H1 (cell line): ENCODE results near the gene CFD. TPM values are rescaled to one million over a fixed set of nuclear protein-coding genes. Genes with fewer than 3 reads are reported as not detected.
A peak's percentile ranks its signal among the peaks of the same experiment; 100 is the strongest.

Source experiments
- CTCF ChIA-PET: fragments of 300-600 bp; sonication (Branson Sonifier 250); formaldehyde crosslinking; loops from one replicate; lab custom pipeline; 2021; ENCODE audit not compliant: partially characterized antibody; lab: Charles Lee
- POLR2A ChIA-PET: fragments of 300-600 bp; sonication (Branson Sonifier 250); formaldehyde crosslinking; loops from one replicate; lab custom pipeline; 2021; ENCODE audit warnings: inconsistent platforms; ENCODE audit not compliant: partially characterized antibody; lab: Charles Lee
- DNase-seq, 2 experiments: peaks; one replicate each; pipeline versions ENCODE4 v3.0.0 to v3.0.0-alpha.2; 2010 to 2022; ENCODE audit warnings: low spot score in 2 of 2, low read depth in 1 of 2, mixed read lengths in 1 of 2
- FAIRE-seq: peaks from 2 replicates; lab custom pipeline; 2011; peaks lifted over from hg19 to GRCh38; lab: Jason Lieb, UNC
- H2AFZ ChIP-seq: 2 replicates; pipeline ENCODE4 v1.8.1; 2012; ENCODE audit warnings: low read length, inconsistent platforms
- H2AK5ac ChIP-seq: 2 replicates; pipeline ENCODE4 v1.6.1; 2013; ENCODE audit warnings: low read depth, low read length
- H2BK120ac ChIP-seq: replicated peaks from 2 replicates; pipeline ENCODE3; 2013; ENCODE audit warnings: low read depth, low read length, inconsistent platforms
- H2BK12ac ChIP-seq: 2 replicates; pipeline ENCODE4 v1.6.1; 2013; ENCODE audit warnings: low read depth, low read length
- H2BK15ac ChIP-seq: 2 replicates; pipeline ENCODE4 v1.6.1; 2013; ENCODE audit warnings: low read length
- H2BK20ac ChIP-seq: 2 replicates; pipeline ENCODE4 v1.6.1; 2013; ENCODE audit warnings: low read length
- H2BK5ac ChIP-seq: 2 replicates; pipeline ENCODE4 v1.6.1; 2013; ENCODE audit warnings: low read depth, low read length
- H3K14ac ChIP-seq: 2 replicates; pipeline ENCODE4 v1.6.1; 2013; ENCODE audit warnings: inconsistent platforms; ENCODE audit not compliant: insufficient read length
- H3K18ac ChIP-seq: 2 replicates; pipeline ENCODE4 v1.6.1; 2013; ENCODE audit warnings: low read length; ENCODE audit errors: extremely low read depth
- H3K23ac ChIP-seq: 2 replicates; pipeline ENCODE4 v1.6.1; 2013; ENCODE audit warnings: inconsistent platforms; ENCODE audit not compliant: insufficient read length
- H3K23me2 ChIP-seq: 2 replicates; pipeline ENCODE4 v1.6.1; 2013; ENCODE audit warnings: low read depth, low read length
- H3K27ac ChIP-seq: 2 replicates; pipeline ENCODE4 v1.6.1; 2011; ENCODE audit warnings: low read depth, low read length, inconsistent platforms
- H3K27me3 ChIP-seq, 4 experiments: replicated peaks in 1 of 4; 1 replicate in 1 of 4; 2 replicates in 3 of 4; pipeline versions ENCODE4 v1.6.1 to v1.8.1; 2011 to 2013; ENCODE audit warnings: low read length in 3 of 4, mild to moderate bottlenecking in 3 of 4, inconsistent platforms in 2 of 4, mixed read lengths in 2 of 4, moderate library complexity in 1 of 4; ENCODE audit not compliant: control insufficient read depth in 3 of 4, insufficient read depth in 3 of 4; ENCODE audit errors: extremely low read depth in 1 of 4
- H3K36me3 ChIP-seq, 4 experiments: 2 replicates each; pipeline versions ENCODE4 v1.6.1 to v1.8.1; 2011 to 2013; ENCODE audit warnings: mild to moderate bottlenecking in 4 of 4, low read length in 3 of 4, moderate library complexity in 2 of 4, control low read depth in 1 of 4, inconsistent platforms in 1 of 4; ENCODE audit not compliant: insufficient read depth in 4 of 4, control insufficient read depth in 2 of 4
- H3K4ac ChIP-seq: replicated peaks from 2 replicates; pipeline ENCODE3; 2013; ENCODE audit warnings: low read length, low read depth, mixed read lengths, inconsistent platforms; ENCODE audit not compliant: insufficient read length
- H3K4me1 ChIP-seq, 4 experiments: replicated peaks in 1 of 4; 1 replicate in 1 of 4; 2 replicates in 3 of 4; pipeline versions ENCODE4 v1.6.1 to v1.8.1; 2011 to 2013; ENCODE audit warnings: low read length in 3 of 4, inconsistent platforms in 2 of 4, mixed read lengths in 1 of 4; ENCODE audit not compliant: insufficient read depth in 4 of 4, control insufficient read depth in 3 of 4
- H3K4me2 ChIP-seq, 2 experiments: 2 replicates each; pipeline versions ENCODE4 v1.6.1 to v1.8.1; 2011 to 2013; ENCODE audit warnings: low read depth in 2 of 2, low read length in 2 of 2, control low read depth in 1 of 2, inconsistent platforms in 1 of 2, mild to moderate bottlenecking in 1 of 2; ENCODE audit not compliant: insufficient read depth in 1 of 2
- H3K4me3 ChIP-seq, 4 experiments: fragments of 200-600, 300-600 bp in 1 of 4; sonication (generic), shearing (Covaris generic), sonication (Bioruptor Twin) in 1 of 4; 2 replicates each; pipeline versions ENCODE4 v1.5.1 to v1.8.1; 2011 to 2016; ENCODE audit warnings: low read length in 4 of 4, low read depth in 3 of 4, control low read depth in 2 of 4, inconsistent platforms in 2 of 4, mild to moderate bottlenecking in 2 of 4, mixed read lengths in 1 of 4, moderate library complexity in 1 of 4; ENCODE audit not compliant: insufficient read depth in 2 of 4; ENCODE audit errors: extremely low read depth in 1 of 4
- H3K56ac ChIP-seq: replicated peaks from 2 replicates; pipeline ENCODE3; 2013; ENCODE audit warnings: low read depth, mild to moderate bottlenecking, mixed read lengths, low read length, inconsistent platforms; ENCODE audit not compliant: insufficient read length
- H3K79me1 ChIP-seq: 2 replicates; pipeline ENCODE4 v1.6.1; 2013; ENCODE audit warnings: low read depth, low read length, control low read depth
- H3K79me2 ChIP-seq, 2 experiments: 2 replicates each; pipeline versions ENCODE4 v1.6.1 to v1.8.1; 2012 to 2013; ENCODE audit warnings: low read length in 2 of 2, mild to moderate bottlenecking in 2 of 2, inconsistent platforms in 1 of 2; ENCODE audit not compliant: insufficient read depth in 2 of 2, control insufficient read depth in 1 of 2
- H3K9ac ChIP-seq, 4 experiments: replicated peaks in 1 of 4; 1 replicate in 1 of 4; 2 replicates in 3 of 4; pipeline versions ENCODE4 v1.6.1 to v1.8.1; 2011 to 2013; ENCODE audit warnings: low read depth in 3 of 4, low read length in 3 of 4, control low read depth in 2 of 4, mild to moderate bottlenecking in 2 of 4, moderate library complexity in 2 of 4, inconsistent platforms in 1 of 4; ENCODE audit errors: extremely low read depth in 1 of 4
- H3K9me3 ChIP-seq, 2 experiments: 2 replicates each; pipeline versions ENCODE4 v1.6.1 to v1.8.1; 2012 to 2013; ENCODE audit warnings: mild to moderate bottlenecking in 2 of 2, moderate library complexity in 2 of 2, control low read depth in 1 of 2, inconsistent platforms in 1 of 2, low read depth in 1 of 2, low read length in 1 of 2, mixed read lengths in 1 of 2; ENCODE audit not compliant: insufficient read depth in 2 of 2
- H4K20me1 ChIP-seq, 2 experiments: replicated peaks in 1 of 2; 2 replicates each; pipeline versions ENCODE3 to v1.8.1; 2011 to 2013; ENCODE audit warnings: inconsistent platforms in 2 of 2, low read length in 2 of 2, mild to moderate bottlenecking in 1 of 2; ENCODE audit not compliant: insufficient read depth in 2 of 2, control insufficient read depth in 1 of 2
- H4K5ac ChIP-seq: 2 replicates; pipeline ENCODE4 v1.6.1; 2013; ENCODE audit warnings: low read length, low read depth, mixed read lengths, inconsistent platforms; ENCODE audit not compliant: insufficient read length
- H4K8ac ChIP-seq: 2 replicates; pipeline ENCODE4 v1.8.0; 2013; ENCODE audit warnings: mild to moderate bottlenecking, moderate library complexity, low read length, inconsistent platforms; ENCODE audit not compliant: insufficient read depth; ENCODE audit errors: extremely low read depth
- H4K91ac ChIP-seq: replicated peaks from 2 replicates; pipeline ENCODE3; 2013; ENCODE audit warnings: low read length, mixed read lengths, inconsistent platforms; ENCODE audit not compliant: insufficient read length
- RNF2 ChIP-seq: fragments of 200-900, 300-1000 bp; sonication (generic); IDR thresholded peaks from 2 replicates; pipeline ENCODE4 v1.7.1; 2016; ENCODE audit warnings: borderline replicate concordance, low read depth, mild to moderate bottlenecking, antibody characterized with exemption, low read length; ENCODE audit not compliant: poor library complexity, severe bottlenecking; ENCODE audit errors: missing control alignments
- SP1 ChIP-seq: IDR thresholded peaks from 2 replicates; pipeline ENCODE4 v1.6.1; 2011; ENCODE audit warnings: low read depth, low read length
- WGBS, 2 experiments: shearing (Covaris generic) in 1 of 2; methylation state at CpG; one replicate each; pipeline versions ENCODE4 v1.1.6 to v1.1.7; 2013 to 2015; ENCODE audit warnings: low lambda C conversion rate in 2 of 2, mixed read lengths in 2 of 2, inconsistent platforms in 1 of 2, low coverage in 1 of 2, missing lambda C conversion rate in 1 of 2; ENCODE audit not compliant: insufficient replicate concordance in 2 of 2, insufficient coverage in 1 of 2, insufficient read length in 1 of 2; ENCODE audit errors: extremely low coverage in 1 of 2, missing lambda C conversion rate in 1 of 2; 5-methylcytosine and 5-hydroxymethylcytosine counted together
- polyA plus RNA-seq, 7 experiments: library from polyadenylated mRNA; depleted of rRNA in 3 of 7; stranded (reverse) in 5 of 7; unstranded in 2 of 7; fragments of >200 nt in 5 of 7; fragments of 200-250 nt in 2 of 7; gene quantifications; 1 replicate in 5 of 7; 2 replicates in 1 of 7; 4 replicates in 1 of 7; pipeline versions ENCODE4 v1.2.1 to v1.2.3, GENCODE V29; 2011 to 2013; ENCODE audit warnings: missing spikeins in 2 of 7, mixed read lengths in 2 of 7
- total RNA-seq: library from RNA; stranded (reverse); fragmentation: NEBNext Ultra II Directional; extraction: Animal tissue kit (Norgen Biotek cat#: 25700); gene quantifications from 2 replicates; pipeline ENCODE4 v1.2.1, GENCODE V29; 2021

Gene CFD
- total and polyA plus RNA-seq, 2 of the 8 experiments (the other 6 are each of a cell fraction or from before 2014, with no cell fraction given), result 1.7 to 2.8 TPM

DNA sequence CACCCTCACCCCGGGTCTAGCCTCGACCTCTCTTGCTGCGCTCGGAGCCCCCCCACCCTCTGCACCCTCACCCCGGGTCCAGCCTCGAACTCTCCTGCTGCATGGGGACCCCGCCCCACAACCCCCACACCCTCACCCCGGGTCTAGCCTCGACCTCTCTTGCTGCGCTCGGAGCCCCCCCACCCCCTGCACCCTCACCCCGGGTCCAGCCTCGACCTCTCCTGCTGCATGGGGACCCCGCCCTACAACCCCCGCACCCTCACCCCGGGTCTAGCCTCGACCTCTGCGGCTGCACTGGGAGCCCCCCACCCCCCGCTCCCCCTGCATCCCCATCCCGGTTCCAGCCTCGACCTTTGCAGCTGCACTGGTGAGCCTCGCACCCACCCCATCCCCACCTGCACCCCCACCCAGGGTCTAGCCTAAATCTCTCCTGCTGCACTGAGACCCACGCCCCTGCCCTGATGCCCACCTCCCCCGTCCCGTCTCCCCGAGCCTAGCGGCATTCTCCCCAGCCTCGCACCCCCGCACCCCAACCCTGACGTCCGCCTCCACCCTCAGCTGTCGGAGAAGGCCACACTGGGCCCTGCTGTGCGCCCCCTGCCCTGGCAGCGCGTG lies 1.8 kb downstream of the CFD start:
- Histone ChIP-seq H3K9me3 (no peaks in the 10 kb centered on the region), H3K18ac (no peak overlapping the region; the same call in 1 of the 2 replicates), H2BK120ac (no peak overlapping the region), H4K20me1 (peaks cover 0 to 8% of the 10 kb centered on the region in 2 experiments), H3K79me2 (no peaks in the 10 kb centered on the region), H3K23ac (no peak overlapping the region), H3K56ac (no peak overlapping the region), H3K14ac (no peak overlapping the region), H3K4ac (no peak overlapping the region), H2BK5ac (peak overlapping the region; percentile 77; the same call in 1 of the 2 replicates), H3K9ac (no peak overlapping the region), H4K91ac (peak overlapping the region; percentile 80), H4K5ac (peak overlapping the region; percentile 52), H2BK12ac (peak overlapping the region; percentile 92; the same call in 1 of the 2 replicates), H3K23me2 (peaks cover 10% of the 10 kb centered on the region; the same call in 1 of the 2 replicates), H3K36me3 (no peaks in the 10 kb centered on the region), H3K27ac (no peak overlapping the region), H2AFZ (no peak overlapping the region), H3K4me1 (peaks cover 0 to 5% (median 3%) of the 10 kb centered on the region in 4 experiments; a peak in 6 of 7 replicates), H3K4me2 (peak overlapping the region; percentile 55 to 62), H3K27me3 (peaks cover 9 to 25% (median 13%) of the 10 kb centered on the region in 4 experiments), H4K8ac (peak overlapping the region; percentile 93; the same call in 1 of the 2 replicates), H2BK20ac (no peak overlapping the region), H2BK15ac (no peak overlapping the region; the same call in 1 of the 2 replicates), H2AK5ac (no peak overlapping the region), H3K4me3 (peak overlapping the region in 2 of 4 experiments; percentile 8 to 44; a peak in 3 of 8 replicates), H3K79me1 (no peaks in the 10 kb centered on the region)
- DNase-seq (no peak), FAIRE-seq (no peak)
- CTCF ChIA-PET, result interaction anchor here (0.7 kb wide), 1 partner anchor 91 kb away, joined by 3 read pairs; no protein-coding TSS in a partner anchor
- WGBS, 2 experiments, result 21% methylated on average over 5 of the region's 35 CpGs; no CpG with 5 or more reads in 1 of the 2 experiments
- TF ChIP-seq SP1 (no peak), RNF2 (peak; percentile 66)
- POLR2A ChIA-PET, result interaction anchor here (1.3 to 1.7 kb wide), 2 partner anchors 58 to 123 kb away, joined by 5 read pairs; partner anchors contain the start of gene WDR18
